HG03439 (cell line): Measurements from ENCODE around the gene UBE2G2.

Experiments
- ATAC-seq: cut with Tn5 transposase; IDR thresholded peaks from one replicate; pipeline ENCODE4 v1.9.1; 2021; ENCODE audit warnings: mild to moderate bottlenecking, moderate library complexity; ENCODE audit not compliant: unreplicated experiment

The UBE2G2 gene

DNA sequence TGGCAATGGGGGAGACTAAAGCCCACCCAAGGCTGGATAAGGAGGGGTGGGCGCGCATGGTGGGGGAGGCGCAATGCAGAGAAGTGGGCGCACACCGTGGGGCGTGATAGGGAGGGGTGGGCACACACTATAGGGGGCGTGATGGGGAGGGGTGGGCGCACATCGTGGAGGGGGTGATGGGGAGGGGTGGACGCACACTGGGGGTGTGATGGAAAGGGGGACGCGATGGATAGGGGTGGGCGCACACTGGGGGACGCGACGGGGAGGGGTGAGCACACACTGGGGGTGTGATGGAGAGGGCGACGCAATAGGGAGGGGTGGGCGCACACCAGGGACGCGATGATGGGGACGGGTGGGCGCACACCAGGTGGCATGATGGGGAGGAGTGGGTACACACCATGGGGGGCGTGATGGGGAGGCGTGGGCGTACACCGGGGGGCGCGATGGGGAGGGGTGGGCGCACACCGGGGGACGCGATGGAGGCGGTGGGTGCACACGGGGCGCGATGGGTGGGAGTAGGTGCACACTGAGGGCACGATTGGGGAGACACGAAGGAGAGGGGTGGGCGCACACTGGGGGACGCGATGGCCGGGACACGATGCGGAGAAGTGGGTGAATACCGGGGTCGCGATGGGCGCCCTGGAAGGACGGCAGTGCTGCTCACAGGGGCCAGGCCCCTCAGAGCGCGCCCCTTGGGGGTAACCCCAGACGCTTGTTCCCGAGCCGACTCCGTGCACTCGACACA lies 15.3 kb upstream of the UBE2G2 start:
- no peak for ATAC-seq

DNA sequence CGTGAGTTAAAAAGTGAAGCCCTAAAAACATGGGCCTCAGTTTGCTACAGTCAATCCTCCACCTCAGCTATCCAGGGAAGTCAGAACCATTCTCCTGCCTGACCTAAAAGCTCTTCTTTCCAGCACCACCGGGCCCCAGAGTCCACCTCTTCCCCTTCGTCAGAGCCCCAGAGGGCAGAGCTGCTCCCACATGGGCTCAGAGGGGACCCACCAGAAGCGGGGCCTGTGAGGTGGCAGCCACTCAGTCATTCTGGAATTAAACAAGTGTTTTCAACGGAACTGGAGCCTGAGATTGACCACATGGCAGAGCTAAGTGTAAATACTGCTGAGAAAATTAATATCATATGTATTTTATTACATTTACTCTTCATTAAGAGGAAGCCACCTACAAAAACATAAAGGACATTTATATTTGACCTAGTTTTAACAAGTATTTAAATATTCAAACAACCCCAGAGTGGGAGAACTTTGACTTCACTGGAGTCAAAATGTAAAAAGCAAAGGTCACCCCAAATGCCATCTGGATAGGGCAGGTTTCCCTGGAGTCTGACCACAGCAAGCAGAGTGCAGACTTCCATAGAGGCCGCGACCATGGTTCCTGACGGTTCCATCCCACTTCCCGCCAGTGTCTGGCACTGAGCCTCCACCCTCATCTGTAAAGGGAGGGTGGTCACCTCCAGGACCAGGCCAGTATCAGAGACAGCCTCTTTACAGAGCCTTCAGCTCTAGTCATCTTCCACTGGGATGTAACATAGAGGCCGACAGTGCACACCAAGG lies 14.4 kb upstream of the UBE2G2 start:
- ATAC-seq: no peak

DNA sequence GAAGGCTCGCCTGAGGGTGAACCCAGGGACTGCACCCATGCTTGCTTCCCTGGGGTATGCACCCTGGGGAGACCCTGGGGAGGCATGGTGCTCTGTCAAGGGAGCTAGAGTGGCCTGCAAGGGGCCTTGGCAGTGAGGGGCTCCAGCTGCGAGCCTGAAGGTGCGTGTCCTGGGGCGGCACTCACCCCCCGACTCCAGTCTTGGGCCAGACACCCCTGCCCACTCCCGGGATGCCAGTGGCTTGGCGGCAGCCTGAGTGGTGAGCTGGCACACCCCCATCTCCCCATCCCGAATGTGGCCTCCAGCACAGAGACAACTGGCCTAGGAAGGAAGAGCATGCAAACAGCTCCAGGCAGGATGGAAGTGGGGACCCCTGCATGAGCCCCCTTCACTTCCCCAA lies 13.6 kb upstream of the UBE2G2 start:
- no peak for ATAC-seq

DNA sequence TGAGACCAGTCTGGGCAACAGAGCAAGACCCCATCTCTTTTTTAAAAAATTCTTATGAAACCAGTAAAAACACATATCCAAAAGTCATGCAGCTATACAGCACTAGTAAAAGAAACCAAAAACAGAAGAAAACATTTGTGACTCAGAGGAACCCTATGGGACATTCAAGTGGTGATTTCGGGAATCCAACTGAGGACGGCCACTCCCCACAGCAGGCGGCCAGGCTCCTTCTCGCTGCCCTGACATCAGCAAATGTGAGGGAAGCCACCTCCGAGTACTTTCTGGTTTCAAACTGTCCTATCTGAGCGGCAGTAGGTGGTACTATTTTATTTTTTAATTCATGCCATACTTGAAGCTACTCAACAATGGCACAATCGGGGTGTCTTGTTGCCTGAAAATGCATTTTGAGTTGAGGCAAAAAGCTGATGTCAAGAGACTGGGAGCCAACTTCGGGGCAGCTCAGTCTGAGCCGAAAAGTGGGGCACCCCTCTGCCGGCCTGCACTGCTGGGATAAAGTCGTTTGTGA lies 12.9 kb upstream of the UBE2G2 start:
- ATAC-seq: no peak

DNA sequence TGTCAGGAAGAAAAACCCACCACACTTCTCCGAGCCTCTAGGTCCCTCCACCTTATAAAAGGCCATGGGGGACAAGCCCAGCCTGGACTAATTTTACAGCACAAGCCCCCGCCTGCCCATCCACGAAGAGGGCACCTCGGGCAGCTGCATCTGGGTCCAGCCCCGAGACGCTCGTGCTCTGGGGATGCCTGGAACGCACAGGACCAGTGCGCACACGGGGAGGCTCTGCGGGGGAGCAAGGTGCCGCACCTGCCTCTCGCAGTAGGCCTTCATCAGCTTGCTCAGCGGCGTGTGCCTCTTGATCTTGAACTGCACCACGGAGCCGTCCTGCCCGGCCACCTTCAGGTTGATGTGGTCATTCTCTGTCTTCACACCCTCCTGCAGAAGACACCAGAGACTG lies 12.1 kb upstream of the UBE2G2 start:
- ATAC-seq: no peak

DNA sequence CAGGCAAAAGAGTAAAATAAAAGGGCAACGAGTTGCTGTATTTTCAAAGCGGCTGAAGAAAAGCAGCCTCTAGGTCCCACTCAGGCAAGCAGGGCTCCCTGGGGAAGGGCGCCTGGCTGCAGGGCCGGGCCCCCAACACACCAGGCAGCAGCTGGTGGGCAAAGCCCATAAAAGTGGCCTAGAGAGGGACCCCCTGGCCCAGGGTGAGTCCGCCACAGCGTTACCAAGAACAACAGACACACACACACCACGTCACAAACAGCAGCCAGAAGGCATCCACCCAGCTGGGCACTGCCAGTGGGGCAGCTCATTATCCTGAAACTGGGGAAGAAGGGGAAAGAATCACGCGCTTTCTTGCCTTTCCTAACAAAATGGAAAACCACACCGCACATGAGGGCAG lies 11.5 kb upstream of the UBE2G2 start:
- no peak for ATAC-seq

DNA sequence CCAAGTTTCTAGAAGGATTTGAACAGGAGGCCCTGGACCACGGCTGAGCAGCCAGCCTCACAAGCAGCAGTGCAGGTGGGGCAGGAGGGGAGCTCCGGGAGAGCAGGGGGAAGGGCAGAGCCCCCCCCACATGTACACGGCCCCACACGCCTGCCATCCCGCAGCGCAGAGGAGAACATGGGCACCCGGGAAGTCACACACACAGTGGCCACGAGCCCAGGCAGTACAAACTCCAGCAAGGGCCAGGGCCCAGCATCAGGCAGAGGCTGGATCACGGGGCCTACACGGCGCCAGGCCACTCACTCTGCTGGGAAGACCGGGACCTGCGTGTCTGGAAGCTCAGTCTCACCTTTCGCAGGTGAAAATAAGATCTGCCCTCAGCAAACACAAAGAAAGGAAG lies 11.0 kb upstream of the UBE2G2 start:
- no peak for ATAC-seq

DNA sequence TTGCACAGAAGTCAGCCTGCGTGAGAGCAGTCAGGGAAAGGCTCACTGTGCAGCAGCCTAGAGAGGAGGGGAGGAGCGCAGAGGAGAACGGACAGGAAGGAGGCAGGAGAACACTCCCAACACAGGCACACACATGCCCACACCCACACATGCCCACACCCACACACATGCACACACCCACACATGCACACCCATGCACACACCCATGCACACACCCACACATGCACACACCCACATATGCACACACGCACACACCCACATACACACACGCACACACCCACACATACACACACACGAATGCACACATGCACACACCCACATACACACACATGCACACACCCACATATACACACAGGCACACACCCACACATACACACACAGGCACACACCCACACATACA lies 9.2 kb upstream of the UBE2G2 start:
- ATAC-seq: no peak

DNA sequence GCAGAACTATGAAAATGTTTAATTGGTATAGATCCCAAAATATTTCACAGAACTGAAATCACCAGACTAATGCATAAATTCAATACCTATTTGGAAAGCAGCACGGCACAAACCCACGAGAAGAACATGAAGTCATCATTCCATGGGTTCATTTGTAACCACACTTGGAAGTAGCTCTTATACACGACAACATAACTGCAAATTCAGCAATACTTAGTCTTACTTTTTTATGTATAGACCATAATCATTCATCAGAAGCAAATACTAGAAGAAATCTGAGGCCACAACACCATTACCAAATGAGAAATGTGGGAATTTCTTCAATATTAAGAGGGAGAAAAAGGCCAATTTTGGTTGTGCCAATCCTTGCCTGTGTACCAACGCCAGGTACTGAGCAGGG lies 4.2 kb upstream of the UBE2G2 start:
- ATAC-seq: no peak

DNA sequence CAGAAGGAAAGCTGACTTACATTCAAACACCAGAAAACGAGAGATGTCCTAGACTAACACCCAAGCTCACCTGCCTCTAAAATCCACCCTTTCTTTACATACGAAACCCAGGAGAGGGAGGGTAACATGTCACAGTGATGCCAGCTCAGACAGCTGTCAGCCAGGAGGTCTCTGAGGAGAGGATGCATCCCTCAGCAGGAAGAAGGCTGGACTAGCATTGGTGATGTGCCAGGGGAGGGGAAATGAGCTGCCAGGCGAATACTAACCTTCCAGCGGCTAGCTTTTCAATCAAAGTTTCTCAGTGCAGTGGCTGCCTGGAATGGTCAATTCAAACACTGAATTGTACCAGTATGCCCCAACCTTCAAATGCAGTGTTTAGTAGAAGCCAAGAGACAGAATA lies 3.6 kb upstream of the UBE2G2 start:
- ATAC-seq: no peak

DNA sequence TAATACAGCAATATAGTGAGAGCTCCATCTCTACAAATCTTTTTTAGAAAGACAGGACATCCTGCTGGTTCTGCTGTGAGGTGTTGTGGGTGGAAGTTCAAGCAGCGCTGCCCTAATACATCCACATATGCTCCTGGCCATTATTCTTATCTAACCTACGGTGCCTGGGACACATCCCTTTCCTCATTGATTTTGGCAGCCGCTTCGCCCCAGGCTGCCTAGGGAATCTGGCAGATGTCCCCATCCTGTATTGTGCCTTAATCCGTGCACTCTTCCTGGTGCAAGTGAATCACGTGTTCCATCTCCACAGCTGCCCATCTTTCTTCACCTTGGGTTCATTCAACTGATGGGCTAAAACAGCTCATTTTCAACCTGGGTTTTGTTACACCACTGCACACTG lies 3.1 kb upstream of the UBE2G2 start:
- no peak for ATAC-seq

DNA sequence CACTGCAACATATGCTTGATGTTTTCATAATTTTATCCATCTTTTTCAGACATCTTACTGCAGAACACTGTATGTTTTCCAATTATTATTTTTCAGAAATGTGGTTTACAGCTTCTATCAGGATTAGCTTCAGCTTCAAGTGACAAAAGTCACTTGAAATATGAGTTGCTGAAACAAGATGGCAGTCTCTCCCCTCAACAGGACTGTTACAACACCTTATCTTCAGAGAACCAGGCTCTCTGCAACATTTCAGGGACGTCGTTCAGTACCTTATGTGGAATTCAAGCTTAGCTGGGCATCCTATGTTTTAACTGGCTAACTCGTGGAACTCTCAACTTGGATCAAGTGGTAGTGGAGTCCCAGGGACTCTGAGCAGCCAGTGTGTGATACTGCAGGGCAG lies 2.0 kb upstream of the UBE2G2 start:
- ATAC-seq: no peak

DNA sequence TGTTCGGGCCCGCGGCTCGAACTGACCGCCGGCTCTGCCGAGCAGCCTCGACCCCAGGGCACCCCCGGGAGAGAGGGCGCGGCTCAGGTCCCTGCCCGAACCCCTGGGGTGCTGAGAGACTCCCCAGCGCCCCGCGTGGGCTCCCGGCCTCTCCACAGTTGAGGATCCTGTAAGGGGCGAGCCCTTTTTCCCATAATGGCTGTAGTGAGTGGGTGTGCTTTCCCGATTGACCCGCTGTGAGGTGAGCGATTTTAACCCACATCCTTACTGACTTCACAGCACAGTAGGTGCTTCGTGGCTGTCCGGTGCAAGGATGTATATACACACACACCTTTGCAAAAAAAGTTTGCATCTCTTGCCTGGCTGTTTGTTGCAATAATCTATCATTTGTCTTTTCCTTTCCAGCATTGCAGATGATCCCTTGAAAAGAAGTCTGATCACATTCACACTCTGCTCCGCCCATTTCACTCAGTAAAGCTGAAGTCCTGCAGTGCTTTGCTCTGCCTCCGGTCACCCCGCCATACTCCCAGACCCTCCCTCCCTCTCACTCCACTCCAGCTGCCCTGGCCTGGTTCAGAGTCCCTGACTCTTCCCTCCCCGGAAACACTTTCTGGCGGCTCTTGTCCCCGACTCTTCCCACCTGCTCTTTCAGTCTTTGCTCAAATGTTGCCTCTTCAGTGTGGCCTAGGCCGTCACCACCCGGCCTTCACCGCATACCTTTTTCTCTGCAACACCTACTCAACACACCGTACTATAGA lies 955 bp upstream of the UBE2G2 start:
- peak; percentile 8 for ATAC-seq

DNA sequence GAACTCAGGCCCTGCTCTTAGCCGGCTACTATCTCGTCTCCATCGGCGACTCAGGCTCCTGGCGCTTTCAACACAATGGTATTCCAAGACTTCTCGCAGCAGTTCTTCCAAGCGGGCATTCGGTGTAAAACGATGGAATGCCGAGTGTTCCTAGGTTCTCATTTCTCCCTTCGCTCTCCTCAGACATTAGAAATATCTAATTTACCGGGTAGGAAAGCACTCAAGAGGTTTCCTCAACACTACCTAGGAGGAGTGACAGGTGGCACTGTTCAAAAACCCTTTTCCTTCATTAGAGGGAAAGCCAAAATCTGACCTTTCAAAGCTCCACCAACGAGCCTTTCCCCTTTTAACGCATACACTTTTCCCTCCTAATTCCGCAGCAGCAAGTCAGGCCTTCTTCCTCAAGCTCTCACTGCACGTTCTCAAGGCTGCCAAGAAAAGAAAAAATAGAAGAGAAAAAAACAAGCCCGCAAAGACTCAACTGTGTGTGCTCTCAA lies 601 bp downstream of the UBE2G2 start:
- ATAC-seq: no peak

DNA sequence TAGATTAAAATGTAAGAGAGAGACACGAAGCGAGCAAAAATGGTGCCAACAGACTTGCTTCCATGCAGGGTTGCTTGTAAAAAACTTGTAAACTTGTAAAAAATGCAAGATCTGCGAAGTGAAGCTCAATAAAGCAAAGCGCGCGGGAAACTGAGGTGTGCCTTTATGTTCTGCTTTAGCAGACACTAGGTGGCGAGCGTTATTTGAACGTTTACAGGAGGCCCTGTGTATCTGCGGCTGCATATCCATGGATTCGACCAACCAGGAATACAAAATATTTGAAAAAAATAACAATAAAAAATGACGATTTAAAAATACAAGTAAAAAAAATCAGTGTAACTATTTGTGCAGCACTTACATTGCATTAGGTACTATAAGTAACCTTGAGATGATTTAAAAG lies 1.5 kb downstream of the UBE2G2 start:
- no peak for ATAC-seq

DNA sequence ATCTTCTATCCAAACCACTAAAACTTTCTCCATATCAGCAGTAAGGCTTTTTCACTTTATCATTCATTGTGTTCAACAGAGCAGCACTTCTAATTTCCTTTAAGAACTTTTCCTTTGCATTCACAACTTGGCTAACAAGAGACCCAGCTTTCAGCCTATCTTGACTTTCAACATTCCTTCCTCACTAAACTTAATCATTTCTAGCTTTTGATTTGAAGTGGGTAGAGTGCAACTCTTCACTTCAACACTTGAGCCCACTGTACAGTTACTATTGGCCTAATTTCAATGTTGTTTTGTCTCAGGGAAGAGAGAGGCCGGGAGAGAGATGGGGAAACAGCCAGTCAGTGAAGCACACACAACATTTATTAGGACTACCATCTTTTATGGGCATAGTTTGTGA lies 2.0 kb downstream of the UBE2G2 start:
- no peak for ATAC-seq

DNA sequence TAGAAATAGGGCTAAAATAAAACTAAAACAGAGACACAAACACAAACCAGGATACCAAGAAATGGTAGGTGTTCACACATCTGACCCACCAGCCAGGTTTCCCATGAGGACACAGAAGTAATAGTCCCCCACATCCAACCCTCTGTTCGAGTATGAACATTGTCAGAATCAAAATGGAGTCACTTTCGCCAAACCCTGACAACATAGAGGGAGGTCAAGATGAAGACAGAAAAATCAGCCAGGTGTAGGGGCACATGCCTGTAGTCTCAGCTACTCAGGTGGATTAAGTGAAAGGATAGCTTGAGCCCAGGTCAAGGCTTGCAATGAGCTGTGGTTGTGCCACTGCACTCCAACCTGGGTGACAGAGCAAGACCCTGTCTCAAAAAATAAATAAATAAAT lies 3.8 kb downstream of the UBE2G2 start:
- no peak for ATAC-seq

DNA sequence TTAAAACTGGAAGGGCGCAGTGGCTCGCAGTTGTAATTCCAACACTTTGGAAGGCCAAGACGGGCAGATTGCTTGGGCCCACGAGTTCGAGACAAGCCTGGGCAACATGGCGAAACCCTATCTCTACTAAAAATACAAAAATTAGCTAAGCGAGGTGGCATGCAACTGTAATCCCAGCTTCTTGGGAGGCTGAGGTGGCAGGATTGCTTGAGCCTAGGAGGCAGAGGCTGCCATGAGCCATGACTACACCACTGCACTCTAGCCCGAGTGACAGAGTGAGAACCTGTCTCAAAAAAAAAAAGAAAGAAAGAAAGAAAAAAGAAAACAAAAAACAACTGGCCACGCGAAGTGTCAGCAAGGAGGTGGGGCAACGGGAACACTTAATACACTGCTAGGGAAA lies 6.3 kb downstream of the UBE2G2 start:
- no peak for ATAC-seq

DNA sequence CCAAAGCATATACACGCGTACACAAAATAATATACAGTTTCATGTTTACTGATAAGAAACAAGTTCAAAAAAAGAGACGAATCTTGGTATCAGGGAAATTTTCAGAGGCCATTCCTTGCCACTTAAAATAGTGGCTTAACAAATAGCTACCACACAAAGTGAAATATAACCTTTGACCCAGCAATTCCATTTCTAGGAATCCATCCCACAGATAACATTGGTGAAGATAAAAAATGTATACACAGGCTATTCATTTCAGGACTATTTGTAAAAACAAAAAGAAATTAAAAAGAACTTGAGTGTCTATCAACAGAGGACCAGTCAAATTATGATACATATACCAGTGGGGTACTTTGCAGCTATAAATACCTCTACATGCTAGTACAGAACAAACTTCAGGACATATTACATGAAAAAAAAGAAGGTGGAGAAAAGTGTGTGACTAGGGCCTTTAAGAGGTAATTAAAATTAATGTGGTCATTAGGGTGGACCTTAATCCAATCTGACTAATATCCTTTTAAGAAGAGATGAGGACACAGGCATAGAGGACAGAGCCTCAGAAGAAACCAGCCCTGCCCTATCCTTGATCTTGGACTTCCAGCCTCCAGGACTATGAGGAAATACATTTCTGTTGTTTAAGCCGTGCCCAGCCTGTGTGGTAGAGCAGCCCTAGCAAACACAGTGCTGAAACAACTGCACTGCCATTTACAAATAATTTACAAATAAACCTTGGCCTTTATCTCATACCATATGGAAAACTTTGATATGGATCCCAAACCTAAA lies 7.8 kb downstream of the UBE2G2 start:
- ATAC-seq: no peak

DNA sequence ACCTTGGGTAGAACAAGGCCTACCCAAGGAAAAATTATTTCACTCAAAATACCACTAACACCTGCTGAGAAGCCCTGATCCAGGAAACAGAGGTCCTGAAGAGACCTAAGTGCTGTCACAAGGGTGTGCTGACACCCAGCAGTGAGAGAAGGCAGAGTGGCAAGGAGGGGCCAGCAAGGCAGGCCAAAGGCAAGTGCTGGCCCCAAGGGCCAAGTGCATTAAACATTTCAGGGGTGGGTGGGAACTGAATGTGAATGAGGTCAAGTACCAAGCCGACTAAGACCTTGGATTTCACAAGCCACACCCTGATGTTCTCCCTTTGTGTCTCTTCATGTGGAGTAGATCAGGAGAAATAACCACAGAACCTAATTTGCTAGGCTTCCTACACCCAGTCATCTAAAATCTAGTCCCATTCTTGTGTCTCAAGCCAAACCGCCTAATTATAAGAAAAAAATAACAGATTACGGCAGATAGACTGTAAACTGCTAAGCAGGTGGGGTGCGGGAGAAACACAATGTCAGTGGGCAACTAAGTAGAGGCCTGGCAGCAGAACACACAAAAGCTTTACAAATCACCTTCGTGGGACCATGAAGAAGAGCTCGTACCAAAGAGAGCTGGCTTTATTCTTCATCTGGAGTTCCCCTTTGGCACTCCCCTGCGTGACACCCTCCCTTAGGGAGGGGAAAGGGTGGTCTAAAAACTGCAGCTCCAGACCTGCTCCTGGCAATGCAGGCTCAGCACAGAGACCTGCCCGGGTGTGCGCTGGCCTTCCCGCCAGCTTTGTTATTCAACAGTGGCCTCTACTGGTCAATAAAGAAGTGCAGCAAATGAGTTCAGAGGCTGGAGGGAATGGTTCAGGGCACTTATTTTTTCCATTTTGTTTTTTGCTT lies 8.7 kb downstream of the UBE2G2 start:
- ATAC-seq: peak; percentile 70
